A673 (cell line): ENCODE data around the gene SLITRK3.

Source experiments
- EZH2 ChIP-seq: fragments of 200-600 bp; sonication (generic); IDR thresholded peaks from 2 replicates; pipeline ENCODE4 v1.6.1; 2017; ENCODE audit warnings: borderline replicate concordance, low read depth, mild to moderate bottlenecking, mixed read lengths, antibody characterized with exemption, low read length; ENCODE audit not compliant: poor library complexity, severe bottlenecking
- TF ChIP-seq, protein P1 (sequence below): fragments of 300-800, 200-600 bp; sonication (generic); conservative IDR thresholded peaks from 2 replicates; pipeline ENCODE4 v1.5.1; 2017; ENCODE audit warnings: low read depth, mild to moderate bottlenecking, antibody characterized with exemption, low read length, moderate library complexity, mixed read lengths

DNA sequence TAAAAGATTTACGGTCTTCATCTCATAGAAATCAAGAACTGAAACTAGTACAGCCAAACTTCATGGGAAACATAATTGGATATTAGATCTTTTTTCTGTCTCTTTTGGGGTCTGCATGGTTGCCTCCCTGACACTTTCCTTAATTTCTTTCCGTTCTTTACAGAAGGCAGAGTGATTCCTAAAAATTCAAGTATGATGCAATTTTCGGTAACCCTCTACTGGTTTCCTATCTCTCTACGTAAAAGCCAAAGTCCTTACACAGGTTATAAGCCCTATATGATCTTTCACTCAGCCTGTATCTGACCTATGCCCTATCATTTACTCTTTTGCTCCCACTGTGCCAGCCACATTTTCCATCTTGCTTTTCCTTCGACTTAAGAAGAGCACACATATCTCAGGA is 6.8 kb upstream of the SLITRK3 start:
- TF ChIP-seq, protein P1, sequence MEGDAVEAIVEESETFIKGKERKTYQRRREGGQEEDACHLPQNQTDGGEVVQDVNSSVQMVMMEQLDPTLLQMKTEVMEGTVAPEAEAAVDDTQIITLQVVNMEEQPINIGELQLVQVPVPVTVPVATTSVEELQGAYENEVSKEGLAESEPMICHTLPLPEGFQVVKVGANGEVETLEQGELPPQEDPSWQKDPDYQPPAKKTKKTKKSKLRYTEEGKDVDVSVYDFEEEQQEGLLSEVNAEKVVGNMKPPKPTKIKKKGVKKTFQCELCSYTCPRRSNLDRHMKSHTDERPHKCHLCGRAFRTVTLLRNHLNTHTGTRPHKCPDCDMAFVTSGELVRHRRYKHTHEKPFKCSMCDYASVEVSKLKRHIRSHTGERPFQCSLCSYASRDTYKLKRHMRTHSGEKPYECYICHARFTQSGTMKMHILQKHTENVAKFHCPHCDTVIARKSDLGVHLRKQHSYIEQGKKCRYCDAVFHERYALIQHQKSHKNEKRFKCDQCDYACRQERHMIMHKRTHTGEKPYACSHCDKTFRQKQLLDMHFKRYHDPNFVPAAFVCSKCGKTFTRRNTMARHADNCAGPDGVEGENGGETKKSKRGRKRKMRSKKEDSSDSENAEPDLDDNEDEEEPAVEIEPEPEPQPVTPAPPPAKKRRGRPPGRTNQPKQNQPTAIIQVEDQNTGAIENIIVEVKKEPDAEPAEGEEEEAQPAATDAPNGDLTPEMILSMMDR, result no peak
- TF ChIP-seq EZH2, result no peak
